Brain microvascular endothelial cell (primary cell): Measurements from ENCODE around the gene CACNB2.

ENCODE experiments used
- DNase-seq: peaks from one replicate; pipeline ENCODE4 v3.0.0-alpha.2; 2020
- H3K27ac ChIP-seq: fragments of 250-450 bp; sonication (Bioruptor Pico); 2 replicates; pipeline ENCODE4 v1.5.1; 2020; ENCODE audit warnings: mild to moderate bottlenecking, moderate library complexity
- H3K27me3 ChIP-seq: fragments of 250-450 bp; sonication (Bioruptor Pico); replicated peaks from 2 replicates; pipeline ENCODE4 v1.5.1; 2020; ENCODE audit warnings: mild to moderate bottlenecking
- H3K36me3 ChIP-seq: fragments of 250-450 bp; sonication (Bioruptor Pico); replicated peaks from 2 replicates; pipeline ENCODE4 v1.5.1; 2020; ENCODE audit warnings: mild to moderate bottlenecking
- H3K4me3 ChIP-seq: 2 replicates; pipeline ENCODE4 v1.5.1; 2011; ENCODE audit warnings: low read depth, mild to moderate bottlenecking, control low read depth, low read length, moderate library complexity
- in situ Hi-C: cut with HindIII; loops from 2 replicates; pipeline ENCODE4 v1.10.0; 2017; ENCODE audit warnings: low sequenced_read_pairs, low pct_ligation_motif_present
- TF ChIP-seq, protein P1 (sequence below): IDR thresholded peaks from 2 replicates; pipeline ENCODE4 v1.5.1; 2011; ENCODE audit warnings: low read depth, mild to moderate bottlenecking, moderate library complexity, low read length, control low read depth, inconsistent platforms; ENCODE audit errors: missing control alignments

Gene CACNB2

DNA sequence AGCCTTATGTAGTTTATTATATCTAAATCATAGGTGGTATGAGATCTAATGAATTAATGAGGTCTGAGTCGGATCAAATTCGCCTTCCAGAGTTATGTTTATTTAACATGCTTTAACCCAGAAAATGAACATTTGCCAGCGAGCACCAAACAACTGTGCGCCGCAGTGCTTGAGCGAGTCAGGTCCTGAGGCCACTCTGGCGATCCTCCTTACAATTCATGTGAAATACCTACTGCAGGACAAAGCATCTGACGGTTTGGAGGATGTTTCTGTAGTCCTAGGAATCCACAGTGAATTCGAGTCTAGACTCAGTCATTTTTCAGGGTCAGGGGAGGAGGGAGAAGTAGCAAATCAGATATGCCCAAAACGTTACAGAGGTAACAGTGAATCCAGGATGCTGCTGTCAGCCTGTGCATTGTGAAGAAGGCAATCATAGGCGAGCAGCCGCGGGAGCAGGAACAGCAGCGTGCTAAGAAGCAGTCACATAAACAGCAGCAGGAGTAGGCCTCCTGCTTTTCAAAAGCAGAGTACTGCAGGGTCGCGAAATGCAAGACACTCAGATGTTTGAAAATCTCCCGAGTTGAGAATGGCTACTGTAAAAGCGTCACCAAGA, 120.2 kb downstream of the CACNB2 start:
- Histone ChIP-seq H3K4me3 (no peak overlapping the region), H3K27ac (no peak overlapping the region), H3K27me3 (no peaks in the 10 kb centered on the region), H3K36me3 (no peaks in the 10 kb centered on the region)
- no peak for DNase-seq
- in situ Hi-C loops, result no loop called here
- TF ChIP-seq, protein P1, sequence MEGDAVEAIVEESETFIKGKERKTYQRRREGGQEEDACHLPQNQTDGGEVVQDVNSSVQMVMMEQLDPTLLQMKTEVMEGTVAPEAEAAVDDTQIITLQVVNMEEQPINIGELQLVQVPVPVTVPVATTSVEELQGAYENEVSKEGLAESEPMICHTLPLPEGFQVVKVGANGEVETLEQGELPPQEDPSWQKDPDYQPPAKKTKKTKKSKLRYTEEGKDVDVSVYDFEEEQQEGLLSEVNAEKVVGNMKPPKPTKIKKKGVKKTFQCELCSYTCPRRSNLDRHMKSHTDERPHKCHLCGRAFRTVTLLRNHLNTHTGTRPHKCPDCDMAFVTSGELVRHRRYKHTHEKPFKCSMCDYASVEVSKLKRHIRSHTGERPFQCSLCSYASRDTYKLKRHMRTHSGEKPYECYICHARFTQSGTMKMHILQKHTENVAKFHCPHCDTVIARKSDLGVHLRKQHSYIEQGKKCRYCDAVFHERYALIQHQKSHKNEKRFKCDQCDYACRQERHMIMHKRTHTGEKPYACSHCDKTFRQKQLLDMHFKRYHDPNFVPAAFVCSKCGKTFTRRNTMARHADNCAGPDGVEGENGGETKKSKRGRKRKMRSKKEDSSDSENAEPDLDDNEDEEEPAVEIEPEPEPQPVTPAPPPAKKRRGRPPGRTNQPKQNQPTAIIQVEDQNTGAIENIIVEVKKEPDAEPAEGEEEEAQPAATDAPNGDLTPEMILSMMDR, result no peak

GRCh38 chr10:18261063-18261610, 120.9 kb downstream of the CACNB2 start:
- TF ChIP-seq, protein P1, result no peak
- in situ Hi-C loops, result no loop called here
- H3K27me3 ChIP-seq, result no peaks in the 10 kb centered on the region
- H3K4me3 ChIP-seq, result no peak overlapping the region
- no peak for DNase-seq
- no peaks in the 10 kb centered on the region for H3K36me3 ChIP-seq
- H3K27ac ChIP-seq, result no peak overlapping the region

- Histone ChIP-seq H3K27ac (no peak overlapping the region), H3K36me3 (no peaks in the 10 kb centered on the region), H3K4me3 (no peak overlapping the region), H3K27me3 (no peaks in the 10 kb centered on the region)
- in situ Hi-C loops, result no loop called here
- TF ChIP-seq, protein P1, result no peak
- DNase-seq, result no peak
These were observed 121.6 kb downstream of the CACNB2 start for GRCh38 chr10:18261768-18262231.

DNA sequence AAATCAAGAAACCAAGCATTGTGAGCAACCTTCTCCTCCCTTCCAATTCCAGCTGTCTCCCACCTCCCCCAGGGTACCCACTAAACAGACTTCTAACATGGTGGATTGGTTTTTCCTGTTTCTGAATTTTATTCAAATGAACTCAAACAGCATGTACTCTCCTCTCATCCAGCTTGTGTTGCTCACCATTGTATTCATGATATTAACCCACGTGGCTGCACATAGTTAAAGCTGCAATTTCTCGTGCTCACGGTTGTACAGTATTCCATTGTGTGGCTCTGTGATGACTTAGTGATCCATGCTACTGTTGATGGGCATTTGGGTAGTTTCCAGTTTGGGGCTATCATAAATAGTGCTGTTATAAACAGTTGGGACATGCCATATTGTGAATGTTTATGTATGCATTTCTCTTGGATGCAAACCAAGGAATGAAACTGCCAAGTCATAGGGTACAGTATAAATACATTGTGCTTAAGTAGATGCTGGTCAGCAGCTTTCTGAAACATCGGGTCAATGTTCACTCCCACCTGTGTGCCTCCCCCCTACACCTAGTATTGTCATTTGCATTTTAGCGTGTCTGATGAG, 124.3 kb downstream of the CACNB2 start:
- Histone ChIP-seq H3K36me3 (no peaks in the 10 kb centered on the region), H3K4me3 (no peak overlapping the region), H3K27me3 (no peaks in the 10 kb centered on the region), H3K27ac (no peak overlapping the region)
- DNase-seq, result no peak
- TF ChIP-seq, protein P1, result no peak
- in situ Hi-C loops, result no loop called here

- H3K4me3 ChIP-seq, result no peak overlapping the region
- no peak for DNase-seq
- no peaks in the 10 kb centered on the region for H3K36me3 ChIP-seq
- TF ChIP-seq, protein P1, result no peak
- in situ Hi-C loops, result no loop called here
- H3K27ac ChIP-seq, result no peak overlapping the region
- H3K27me3 ChIP-seq, result no peaks in the 10 kb centered on the region
These were observed 127.8 kb downstream of the CACNB2 start for GRCh38 chr10:18268005-18268404.
